GM18526 (cell line): ENCODE measurements around the gene ADAMTS20.

ENCODE experiments used
- POLR2A ChIP-seq: IDR thresholded peaks from 3 replicates; pipeline ENCODE4 v1.6.1; 2011; ENCODE audit not compliant: insufficient read length; ENCODE audit errors: extremely low read depth

ADAMTS20 gene

GRCh38 chr12:43345023-43345422 lies 207.0 kb downstream of the ADAMTS20 start:
- no peak for TF ChIP-seq POLR2A

DNA sequence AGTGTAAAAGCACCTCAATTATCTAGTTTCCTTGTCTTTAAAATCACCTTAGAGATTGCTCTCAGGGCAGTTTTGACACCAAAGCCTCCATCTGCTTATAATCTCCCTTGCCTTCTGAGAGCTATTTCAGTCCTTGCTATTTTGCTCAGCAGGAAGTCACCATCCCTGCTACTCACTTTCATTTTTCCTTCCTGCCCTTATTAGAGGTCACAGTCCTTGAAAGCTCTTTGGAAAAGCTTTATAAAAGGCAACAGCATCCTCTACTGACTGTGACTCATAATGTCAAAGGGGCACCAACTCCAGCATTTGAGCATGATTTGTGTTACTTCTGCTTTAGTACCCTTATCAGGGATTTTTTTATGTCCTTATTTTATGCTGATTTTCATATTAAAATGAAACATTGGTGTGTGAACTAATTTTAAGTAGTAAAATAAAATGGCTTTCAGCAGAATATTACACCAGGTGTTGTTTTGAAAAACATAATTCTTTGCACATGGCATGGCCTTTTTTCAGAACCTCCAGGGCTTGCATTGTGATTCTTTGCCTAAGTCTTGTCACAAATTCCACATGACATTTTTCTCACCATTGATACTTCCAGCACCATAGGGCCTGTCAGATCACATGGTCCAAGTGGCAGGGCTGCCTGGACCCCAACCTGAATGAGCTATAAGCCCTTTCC lies 213.0 kb downstream of the ADAMTS20 start:
- TF ChIP-seq POLR2A: no peak

GRCh38 chr12:43337571-43338444 lies 214.2 kb downstream of the ADAMTS20 start:
- TF ChIP-seq POLR2A: no peak

DNA sequence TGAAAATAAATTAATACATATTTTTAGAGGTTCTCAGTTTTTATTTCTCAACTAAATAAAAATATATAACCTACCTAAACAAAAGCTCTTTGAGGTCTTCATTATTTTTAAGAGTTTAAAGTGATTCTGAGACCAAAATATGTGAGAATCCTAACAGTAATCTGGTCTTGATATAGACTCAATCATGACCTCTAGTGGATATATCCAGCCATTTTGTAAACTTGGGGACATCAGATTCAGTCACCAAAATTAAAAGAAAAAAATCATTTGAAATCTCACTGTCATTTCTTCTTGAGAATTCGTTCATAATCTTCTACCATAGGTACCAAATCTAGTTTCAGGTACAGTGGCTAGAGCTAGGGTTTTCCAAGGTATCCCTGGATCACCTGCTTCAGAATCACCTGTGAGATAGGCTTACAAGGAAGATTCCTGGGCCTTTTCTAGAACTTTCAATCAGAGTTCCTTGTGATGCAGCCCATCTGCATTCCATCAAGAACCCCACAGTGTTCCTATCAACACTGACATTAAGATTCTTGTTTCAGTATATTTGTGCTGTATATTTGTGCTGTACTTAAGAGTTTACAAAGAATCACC lies 214.9 kb downstream of the ADAMTS20 start:
- TF ChIP-seq POLR2A: no peak

- TF ChIP-seq POLR2A: no peak
These were observed 218.4 kb downstream of the ADAMTS20 start for GRCh38 chr12:43333644-43334043.

DNA sequence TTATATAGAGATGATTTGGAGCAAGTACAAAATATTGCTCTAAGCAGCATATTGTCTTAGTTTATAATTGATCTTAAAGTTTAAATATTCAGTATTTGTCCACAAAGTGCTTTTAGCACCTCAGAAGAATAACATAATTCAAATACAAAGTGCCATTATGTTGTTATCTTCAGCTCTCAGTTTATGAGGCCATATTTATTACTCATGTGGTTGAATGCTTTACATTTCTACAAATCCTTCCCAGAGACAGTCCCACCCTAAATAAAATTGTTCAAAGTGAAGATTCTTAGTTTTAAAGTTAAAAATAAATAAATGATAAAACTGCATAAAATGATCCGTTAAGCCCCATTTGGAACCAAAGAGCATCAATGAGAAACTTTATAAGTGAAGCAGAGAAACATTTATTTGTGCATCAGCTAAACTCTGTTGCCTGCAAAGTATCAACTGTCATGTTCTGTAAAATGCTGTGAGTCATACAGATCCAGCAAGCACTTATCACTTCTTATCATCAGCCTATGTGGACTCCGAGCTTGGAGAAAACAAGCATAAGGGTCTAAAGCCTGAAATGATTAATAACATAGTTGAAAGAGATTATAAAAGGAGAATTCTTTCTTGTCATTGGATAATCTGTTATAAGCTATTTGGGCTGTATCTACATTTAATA lies 218.9 kb downstream of the ADAMTS20 start:
- no peak for TF ChIP-seq POLR2A

DNA sequence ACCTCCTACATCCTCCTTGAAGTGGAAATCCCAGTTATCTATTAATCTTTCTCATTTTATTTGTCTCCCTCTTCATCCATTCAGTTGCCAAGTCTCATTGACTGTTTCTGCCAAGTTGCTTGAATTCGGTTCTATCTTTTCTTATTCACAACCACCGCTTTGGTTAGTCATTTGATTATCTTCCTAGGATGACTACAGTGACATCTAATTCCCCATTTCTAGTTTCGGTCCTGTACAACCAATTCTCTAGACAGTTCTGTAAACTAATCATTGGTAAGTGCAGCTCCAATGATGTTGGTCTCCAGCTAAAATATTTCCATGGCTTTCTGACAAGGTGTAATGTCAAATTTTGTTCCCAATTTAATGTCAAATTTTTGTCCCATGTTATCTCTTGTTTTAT lies 220.1 kb downstream of the ADAMTS20 start:
- no peak for TF ChIP-seq POLR2A

DNA sequence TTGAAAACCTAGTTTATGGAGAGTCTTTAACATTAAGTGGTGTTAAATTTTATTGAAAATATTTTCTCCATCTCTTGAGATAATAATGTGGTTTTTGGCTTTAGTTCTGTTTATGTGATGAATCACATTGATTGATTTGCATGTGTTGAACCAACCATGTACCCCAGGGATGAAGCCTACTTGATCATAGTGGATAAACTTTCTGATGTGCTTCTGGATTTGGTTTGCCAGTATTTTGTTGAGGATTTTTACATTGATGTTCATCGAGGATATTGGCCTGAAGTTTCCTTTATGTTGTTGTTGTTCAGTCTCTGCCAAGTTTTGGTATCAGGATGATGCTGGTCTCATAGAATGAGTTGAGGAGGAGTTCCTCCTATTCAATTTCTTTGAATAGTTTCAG lies 222.6 kb downstream of the ADAMTS20 start:
- no peak for TF ChIP-seq POLR2A

GRCh38 chr12:43325786-43326185 lies 226.2 kb downstream of the ADAMTS20 start:
- TF ChIP-seq POLR2A: no peak

GRCh38 chr12:43320281-43320680 lies 231.7 kb downstream of the ADAMTS20 start:
- TF ChIP-seq POLR2A: no peak

- TF ChIP-seq POLR2A: no peak
These were observed 234.0 kb downstream of the ADAMTS20 start for GRCh38 chr12:43318021-43318420.

DNA sequence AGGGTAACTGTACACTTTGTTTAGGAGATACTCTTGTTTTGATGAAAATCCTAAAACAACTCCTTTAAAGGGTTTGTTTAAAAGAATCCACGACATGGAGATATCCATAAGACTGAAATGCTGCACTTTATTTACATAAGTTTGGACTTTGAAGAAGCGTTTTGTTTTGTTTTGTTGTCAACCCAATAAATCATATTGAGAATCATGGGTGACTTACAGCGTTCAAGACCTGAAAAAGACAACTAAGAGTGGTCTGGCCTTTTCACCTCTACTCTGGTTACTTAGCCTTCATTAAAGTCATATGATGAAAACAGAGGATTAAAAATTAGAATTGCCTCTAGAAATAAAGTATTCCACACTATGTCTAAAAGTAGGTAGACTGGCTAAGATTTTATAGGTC lies 234.8 kb downstream of the ADAMTS20 start:
- TF ChIP-seq POLR2A: no peak

DNA sequence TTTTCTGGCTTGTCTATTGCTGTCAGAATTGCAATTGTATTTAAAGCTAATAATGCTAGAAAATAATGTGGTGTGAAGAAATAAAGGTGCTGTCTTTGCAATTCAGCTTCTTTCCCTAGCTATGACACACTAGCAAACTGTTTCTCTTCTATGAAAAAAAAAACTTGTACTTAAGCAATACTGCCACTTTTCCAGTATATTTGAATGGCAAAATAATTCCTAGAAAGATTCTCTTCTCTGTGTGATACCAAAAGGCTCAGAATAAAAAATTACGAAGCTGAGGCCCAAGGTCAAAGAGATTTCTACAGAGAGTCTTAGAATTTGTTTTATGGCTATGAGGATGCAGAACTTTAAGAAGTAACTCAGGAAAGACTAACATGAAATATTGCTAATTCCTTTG lies 235.5 kb downstream of the ADAMTS20 start:
- TF ChIP-seq POLR2A: no peak

DNA sequence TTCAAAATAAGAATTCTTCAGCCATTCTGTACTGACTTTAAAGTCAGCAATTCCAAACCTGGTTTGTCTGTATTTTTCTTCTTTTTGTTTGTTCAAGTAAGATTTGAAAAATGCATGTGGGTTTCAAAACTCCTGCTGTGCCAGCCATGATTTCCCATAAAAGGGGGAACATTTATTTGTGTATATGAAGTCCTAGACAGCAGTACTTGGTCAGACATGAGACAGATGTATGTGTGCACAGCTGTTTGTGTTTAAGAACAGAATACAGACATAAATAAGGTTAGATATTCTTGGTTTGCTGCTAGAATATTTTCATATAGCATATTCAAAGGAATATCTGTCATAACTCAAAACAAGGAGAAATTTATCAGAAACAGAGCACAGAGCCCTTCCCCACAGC lies 236.0 kb downstream of the ADAMTS20 start:
- TF ChIP-seq POLR2A: no peak

GRCh38 chr12:43312991-43313505 lies 239.0 kb downstream of the ADAMTS20 start:
- TF ChIP-seq POLR2A: no peak
